Lung (tissue), 12 donors: ENCODE results near the gene G6PC3. TPM values are rescaled to one million over a fixed set of nuclear protein-coding genes. Genes with fewer than 3 reads are reported as not detected.
"Not testable (repeated sequence)": the region's sequence is repeated elsewhere in the genome, so short reads cannot be mapped to it uniquely, and the experiment has no call there.

Source experiments
- ATAC-seq: fragments of 200-7000 bp; cut with Tn5 transposase; one replicate; pipeline ENCODE4 v1.9.1; 2020; ENCODE audit warnings: moderate number of reproducible peaks; ENCODE audit not compliant: insufficient read depth, low FRiP score
- DNase-seq, 3 donors: peaks; one replicate each; pipeline ENCODE4 v3.0.0-alpha.2; 2013 to 2017
- H3K27ac ChIP-seq, 2 donors: one replicate each; pipeline ENCODE4 v1.5.1; 2013; ENCODE audit warnings: mild to moderate bottlenecking in 2 of 2, moderate library complexity in 2 of 2, control low read depth in 1 of 2, inconsistent platforms in 1 of 2, low read depth in 1 of 2, low read length in 1 of 2
- H3K27me3 ChIP-seq, 3 donors: one replicate each; pipeline ENCODE4 v1.5.1; 2013; ENCODE audit warnings: low read length in 2 of 3; ENCODE audit not compliant: control insufficient read depth in 3 of 3, insufficient read depth in 3 of 3
- H3K36me3 ChIP-seq, 4 donors: one replicate each; pipeline ENCODE4 v1.5.1; 2013; ENCODE audit warnings: low read length in 4 of 4, mild to moderate bottlenecking in 1 of 4, moderate library complexity in 1 of 4; ENCODE audit not compliant: control insufficient read depth in 4 of 4, insufficient read depth in 4 of 4
- H3K4me1 ChIP-seq, 5 donors: one replicate each; pipeline ENCODE4 v1.5.1; 2013; ENCODE audit warnings: low read length in 5 of 5, mild to moderate bottlenecking in 2 of 5, moderate library complexity in 1 of 5; ENCODE audit not compliant: control insufficient read depth in 5 of 5, insufficient read depth in 5 of 5
- H3K4me3 ChIP-seq: one replicate; pipeline ENCODE4 v1.5.1; 2013; ENCODE audit warnings: mild to moderate bottlenecking, control low read depth, moderate library complexity
- H3K9ac ChIP-seq, 2 donors: one replicate each; pipeline ENCODE4 v1.5.1; 2013; ENCODE audit warnings: low read length in 2 of 2, control low read depth in 1 of 2; ENCODE audit not compliant: insufficient read depth in 1 of 2
- H3K9me3 ChIP-seq, 4 donors: one replicate each; pipeline ENCODE4 v1.5.1; 2013; ENCODE audit warnings: low read length in 3 of 4, mild to moderate bottlenecking in 1 of 4, moderate library complexity in 1 of 4; ENCODE audit not compliant: control insufficient read depth in 4 of 4, insufficient read depth in 3 of 4
- CTCF ChIP-seq: IDR thresholded peaks from 2 replicates; pipeline ENCODE4 v1.5.1; 2012; ENCODE audit warnings: mild to moderate bottlenecking; ENCODE audit errors: control extremely low read depth, extremely low read depth
- WGBS, 2 donors: extraction: QIAGEN DNeasy Blood & Tissue Kit; methylation state at CpG; one replicate each; pipeline ENCODE4 v1.1.7; 2013; 5-methylcytosine and 5-hydroxymethylcytosine counted together
- polyA plus RNA-seq, 2 donors: library from polyadenylated mRNA; stranded (reverse); fragments of 200-250 nt; gene quantifications; one replicate each; pipeline ENCODE4 v1.2.1, GENCODE V29; 2013
- total RNA-seq, 2 donors: library from RNA; depleted of rRNA in 1 of 2; stranded (reverse); fragments of >200 nt in 1 of 2; gene quantifications; one replicate each; pipeline ENCODE4 v1.2.1, GENCODE V29; 2014 to 2021
- donor health status: control.
- donor health status: control.
- donor health status: Bipolar disorder and iron deficiency.
- donor health status: healthy.
- donor health status: DM: yes; HTN: yes; CAD: no.

G6PC3 gene
- total and polyA plus RNA-seq, 4 donors, result 21.2 to 87.4 (median 79.7) TPM

- WGBS, 2 donors, result 85 to 89% methylated on average over 5 of the region's 5 CpGs
- Histone ChIP-seq H3K9ac (no peak overlapping the region), H3K9me3 (no peaks in the 10 kb centered on the region), H3K27me3 (no peaks in the 10 kb centered on the region), H3K36me3 (peaks cover 11 to 20% (median 17%) of the 10 kb centered on the region in 4 donors), H3K4me3 (no peak overlapping the region), H3K4me1 (no peaks in the 10 kb centered on the region), H3K27ac (no peak overlapping the region)
- DNase-seq, result no peak
- TF ChIP-seq CTCF, result no peak
- ATAC-seq, result no peak
These were observed 40.8 kb upstream of the G6PC3 start for GRCh38 chr17:44029736-44030135.

- Histone ChIP-seq H3K27me3 (no peaks in the 10 kb centered on the region), H3K36me3 (peaks cover 11 to 20% (median 17%) of the 10 kb centered on the region in 4 donors), H3K9me3 (no peaks in the 10 kb centered on the region), H3K4me1 (no peaks in the 10 kb centered on the region), H3K27ac (no peak overlapping the region), H3K4me3 (no peak overlapping the region), H3K9ac (no peak overlapping the region)
- DNase-seq (no peak), ATAC-seq (no peak)
- WGBS, 2 donors, result 88 to 97% methylated on average over 3 of the region's 3 CpGs
- TF ChIP-seq CTCF, result no peak
These were observed 40.1 kb upstream of the G6PC3 start for GRCh38 chr17:44030482-44030881.

- H3K9ac ChIP-seq, result no peak overlapping the region
- ATAC-seq, result no peak
- H3K4me3 ChIP-seq, result no peak overlapping the region
- H3K27me3 ChIP-seq, result no peaks in the 10 kb centered on the region
- no peaks in the 10 kb centered on the region for H3K4me1 ChIP-seq
- no peak for DNase-seq
- H3K9me3 ChIP-seq, result no peaks in the 10 kb centered on the region
- H3K36me3 ChIP-seq, result peaks cover 20 to 37% (median 25%) of the 10 kb centered on the region in 4 donors
- no peak overlapping the region for H3K27ac ChIP-seq
- TF ChIP-seq CTCF, result no peak
- 56 to 64% methylated on average over 3 of the region's 3 CpGs for WGBS, 2 donors
These were observed 36.6 kb upstream of the G6PC3 start for GRCh38 chr17:44033861-44034408.

- peaks cover 21 to 38% (median 25%) of the 10 kb centered on the region in 4 donors for H3K36me3 ChIP-seq
- not testable (repeated sequence) for H3K9ac ChIP-seq, H3K4me1 ChIP-seq, ATAC-seq, H3K4me3 ChIP-seq, DNase-seq, H3K27ac ChIP-seq, H3K27me3 ChIP-seq, H3K9me3 ChIP-seq
- no CpG with 5 or more reads among the region's 3 CpGs for WGBS, 2 donors
These were observed 35.8 kb upstream of the G6PC3 start for GRCh38 chr17:44034688-44035087.
